Upper lobe of right lung (tissue), 1 donor: ENCODE results near the gene MTMR3. TPM values are rescaled to one million over a fixed set of nuclear protein-coding genes. Genes with fewer than 3 reads are reported as not detected.

Experiments
- ATAC-seq: fragments of 200-7000 bp; cut with Tn5 transposase; one replicate; pipeline ENCODE4 v1.9.1; 2020; ENCODE audit warnings: mild to moderate bottlenecking, moderate library complexity
- DNase-seq: peaks from one replicate; pipeline ENCODE4 v3.0.0-alpha.2; 2020
- H3K27ac ChIP-seq: fragments of 200-600 bp; one replicate; pipeline ENCODE4 v1.8.0; 2022
- H3K27me3 ChIP-seq: fragments of 200-600 bp; one replicate; pipeline ENCODE4 v1.8.0; 2022; ENCODE audit warnings: mild to moderate bottlenecking
- H3K36me3 ChIP-seq: fragments of 200-600 bp; one replicate; pipeline ENCODE4 v1.8.0; 2022
- H3K4me1 ChIP-seq: fragments of 200-600 bp; one replicate; pipeline ENCODE4 v1.8.0; 2022
- H3K4me3 ChIP-seq: fragments of 200-600 bp; one replicate; pipeline ENCODE4 v1.8.0; 2022; ENCODE audit warnings: mild to moderate bottlenecking
- H3K9me3 ChIP-seq: fragments of 200-600 bp; one replicate; pipeline ENCODE4 v1.8.0; 2022
- intact Hi-C: fragments of 100-400 bp; cut with DNase I; formaldehyde crosslinking; loops from one replicate; pipeline ENCODE4 v1.11.0; 2022
- total RNA-seq: library from RNA; stranded (reverse); fragmentation: NEBNext Ultra II Directional; extraction: Animal tissue kit (Norgen Biotek cat#: 25700); gene quantifications from one replicate; pipeline ENCODE4 v1.2.1, GENCODE V29; 2021
- TF ChIP-seq, protein P1 (sequence below): fragments of 200-600 bp; IDR thresholded peaks from one replicate; pipeline ENCODE4 v1.8.0; 2022; ENCODE audit warnings: antibody characterized with exemption
- donor health status: DM: no; HTN: yes; CAD: no; lungs with severe emphysema.

Gene MTMR3
- total RNA-seq, 1 donor from 2014 or later, result 50.6 TPM

GRCh38 chr22:29989446-29989845, 106.5 kb downstream of the MTMR3 start:
- TF ChIP-seq, protein P1, sequence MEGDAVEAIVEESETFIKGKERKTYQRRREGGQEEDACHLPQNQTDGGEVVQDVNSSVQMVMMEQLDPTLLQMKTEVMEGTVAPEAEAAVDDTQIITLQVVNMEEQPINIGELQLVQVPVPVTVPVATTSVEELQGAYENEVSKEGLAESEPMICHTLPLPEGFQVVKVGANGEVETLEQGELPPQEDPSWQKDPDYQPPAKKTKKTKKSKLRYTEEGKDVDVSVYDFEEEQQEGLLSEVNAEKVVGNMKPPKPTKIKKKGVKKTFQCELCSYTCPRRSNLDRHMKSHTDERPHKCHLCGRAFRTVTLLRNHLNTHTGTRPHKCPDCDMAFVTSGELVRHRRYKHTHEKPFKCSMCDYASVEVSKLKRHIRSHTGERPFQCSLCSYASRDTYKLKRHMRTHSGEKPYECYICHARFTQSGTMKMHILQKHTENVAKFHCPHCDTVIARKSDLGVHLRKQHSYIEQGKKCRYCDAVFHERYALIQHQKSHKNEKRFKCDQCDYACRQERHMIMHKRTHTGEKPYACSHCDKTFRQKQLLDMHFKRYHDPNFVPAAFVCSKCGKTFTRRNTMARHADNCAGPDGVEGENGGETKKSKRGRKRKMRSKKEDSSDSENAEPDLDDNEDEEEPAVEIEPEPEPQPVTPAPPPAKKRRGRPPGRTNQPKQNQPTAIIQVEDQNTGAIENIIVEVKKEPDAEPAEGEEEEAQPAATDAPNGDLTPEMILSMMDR, result no peak
- H3K27me3 ChIP-seq, result no peaks in the 10 kb centered on the region
- intact Hi-C loops, result no loop called here
- H3K27ac ChIP-seq, result no peak overlapping the region
- H3K4me3 ChIP-seq, result no peak overlapping the region
- DNase-seq (no peak), ATAC-seq (no peak)
- H3K4me1 ChIP-seq, result peaks cover under 1% of the 10 kb centered on the region
- no peaks in the 10 kb centered on the region for H3K9me3 ChIP-seq
- peaks cover 50% of the 10 kb centered on the region for H3K36me3 ChIP-seq

DNA sequence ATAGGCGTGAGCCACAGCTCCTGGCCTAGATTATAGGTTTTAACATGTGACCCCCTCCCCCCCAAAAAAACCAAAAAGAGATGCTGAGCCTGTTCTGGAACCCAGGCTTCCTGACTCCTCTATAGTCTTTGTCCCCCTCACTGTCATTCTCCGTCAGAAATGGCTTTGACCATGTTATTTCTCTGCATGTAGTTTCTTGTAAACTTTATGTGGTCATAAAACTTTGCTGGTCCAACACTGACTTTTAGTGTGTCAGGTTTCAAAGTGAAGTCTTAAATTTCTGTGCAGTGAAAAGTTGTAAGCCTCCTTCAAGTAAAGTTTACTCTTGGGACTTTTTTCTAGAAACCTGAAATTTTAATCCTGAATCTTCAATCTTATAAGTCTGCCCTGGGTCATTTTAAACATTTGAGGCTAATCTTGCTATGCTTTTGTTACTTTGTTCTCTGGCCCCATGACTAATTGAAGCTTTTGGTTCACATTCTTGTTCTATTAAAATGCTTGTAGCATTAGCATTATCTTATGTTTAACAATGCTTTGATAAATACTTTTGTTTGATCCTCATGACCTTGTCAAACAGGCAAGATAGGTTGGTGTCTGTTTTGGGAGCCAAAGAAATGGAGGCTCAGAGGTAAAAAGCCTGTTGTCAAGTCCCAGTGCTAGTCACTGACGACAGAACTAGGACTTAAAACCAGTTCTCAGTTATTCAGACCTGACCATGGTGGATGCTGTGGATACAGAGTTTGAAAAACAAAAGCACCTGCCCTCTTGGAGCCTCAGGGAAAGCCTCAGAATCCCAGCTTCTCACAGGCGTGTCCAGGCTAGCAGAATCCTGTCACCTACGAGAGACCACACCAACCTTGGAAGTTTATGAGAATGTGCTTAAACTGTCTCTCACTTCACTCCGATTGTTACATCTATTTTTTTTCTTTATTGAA, 109.6 kb downstream of the MTMR3 start:
- intact Hi-C loops, result no loop called here
- no peak for ATAC-seq

GRCh38 chr22:29994027-29994715, 111.2 kb downstream of the MTMR3 start:
- H3K4me1 ChIP-seq, result peaks cover 10% of the 10 kb centered on the region
- H3K4me3 ChIP-seq, result no peak overlapping the region
- H3K27ac ChIP-seq, result no peak overlapping the region
- DNase-seq (no peak), ATAC-seq (peak; percentile 25)
- H3K27me3 ChIP-seq, result no peaks in the 10 kb centered on the region
- H3K9me3 ChIP-seq, result no peaks in the 10 kb centered on the region
- TF ChIP-seq, protein P1, result peak; percentile 14
- intact Hi-C loops, result no loop called here
- peaks cover 46% of the 10 kb centered on the region for H3K36me3 ChIP-seq

More for the DNA sequence above, 109.6 kb downstream of the MTMR3 start:
- H3K36me3 ChIP-seq, result peaks cover 39% of the 10 kb centered on the region
- H3K4me3 ChIP-seq, result no peak overlapping the region
- peaks cover 10% of the 10 kb centered on the region for H3K4me1 ChIP-seq
- H3K27me3 ChIP-seq, result no peaks in the 10 kb centered on the region
- TF ChIP-seq, protein P1, result no peak
- H3K9me3 ChIP-seq, result no peaks in the 10 kb centered on the region
- no peak overlapping the region for H3K27ac ChIP-seq
- DNase-seq, result no peak

DNA sequence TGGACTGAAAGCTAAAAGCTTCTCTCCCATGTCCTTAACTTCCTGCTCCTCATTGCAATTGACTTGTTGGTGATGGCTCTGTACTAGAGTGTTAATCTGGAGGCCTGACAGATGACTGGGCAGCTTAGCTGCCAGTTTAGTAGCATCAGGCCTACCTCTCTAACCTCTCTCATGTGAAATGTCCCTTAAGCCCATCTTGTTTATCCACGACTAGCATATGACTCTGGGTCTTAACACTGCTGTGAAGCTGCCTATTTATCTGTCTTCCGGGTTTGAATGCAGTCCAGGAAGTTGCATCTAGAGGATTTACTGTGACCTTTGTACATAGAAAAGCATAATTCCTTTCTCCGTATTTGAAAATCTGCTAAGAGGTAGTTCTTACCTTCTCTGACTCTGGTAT, 112.0 kb downstream of the MTMR3 start:
- peak; percentile 27 for ATAC-seq
- no peak for DNase-seq
- no peak overlapping the region for H3K27ac ChIP-seq
- H3K36me3 ChIP-seq, result peaks cover 48% of the 10 kb centered on the region
- peaks cover 10% of the 10 kb centered on the region for H3K4me1 ChIP-seq
- TF ChIP-seq, protein P1, result no peak
- H3K27me3 ChIP-seq, result no peaks in the 10 kb centered on the region
- H3K9me3 ChIP-seq, result no peaks in the 10 kb centered on the region
- no peak overlapping the region for H3K4me3 ChIP-seq
- intact Hi-C loops, result no loop called here

DNA sequence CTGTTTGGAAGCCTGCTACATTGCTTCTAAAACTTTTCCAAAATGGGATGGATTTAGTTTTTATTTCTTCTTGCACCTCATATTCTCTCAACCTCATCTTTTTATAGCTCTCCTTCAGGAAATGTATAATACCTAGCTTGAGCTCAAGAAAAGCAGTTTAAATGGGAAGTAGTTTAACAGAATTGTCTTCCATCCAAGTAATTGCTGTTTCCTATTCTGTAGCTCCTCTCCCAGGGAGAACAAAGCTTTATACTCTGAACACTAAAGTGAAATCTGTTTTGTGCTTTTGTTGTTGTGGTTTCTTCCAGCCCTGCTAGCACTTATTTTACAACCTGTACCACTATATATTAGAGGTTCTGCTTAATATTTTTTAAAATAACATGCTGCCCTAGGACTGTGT, 114.1 kb downstream of the MTMR3 start:
- ATAC-seq, result no peak
- no peak overlapping the region for H3K4me3 ChIP-seq
- DNase-seq, result no peak
- TF ChIP-seq, protein P1, result no peak
- no peak overlapping the region for H3K27ac ChIP-seq
- H3K36me3 ChIP-seq, result peaks cover 43% of the 10 kb centered on the region
- H3K27me3 ChIP-seq, result no peaks in the 10 kb centered on the region
- intact Hi-C loops, result no loop called here
- peaks cover 10% of the 10 kb centered on the region for H3K4me1 ChIP-seq
- no peaks in the 10 kb centered on the region for H3K9me3 ChIP-seq
